Stimulated activated CD4-positive, alpha-beta T cell treated with anti-CD3 and anti-CD28 coated beads, Interleukin-12 subunit alpha, Interleukin-12 subunit beta, amount 100 ng/mL, for 4 hours (primary cell): ENCODE results near the gene ZNG1C.
"Not testable (repeated sequence)": the region's sequence is repeated elsewhere in the genome, so short reads cannot be mapped to it uniquely, and the experiment has no call there.

Experiments used
- DNase-seq: peaks from one replicate; pipeline ENCODE4 v3.0.0-alpha.2; 2020

ZNG1C gene

DNA sequence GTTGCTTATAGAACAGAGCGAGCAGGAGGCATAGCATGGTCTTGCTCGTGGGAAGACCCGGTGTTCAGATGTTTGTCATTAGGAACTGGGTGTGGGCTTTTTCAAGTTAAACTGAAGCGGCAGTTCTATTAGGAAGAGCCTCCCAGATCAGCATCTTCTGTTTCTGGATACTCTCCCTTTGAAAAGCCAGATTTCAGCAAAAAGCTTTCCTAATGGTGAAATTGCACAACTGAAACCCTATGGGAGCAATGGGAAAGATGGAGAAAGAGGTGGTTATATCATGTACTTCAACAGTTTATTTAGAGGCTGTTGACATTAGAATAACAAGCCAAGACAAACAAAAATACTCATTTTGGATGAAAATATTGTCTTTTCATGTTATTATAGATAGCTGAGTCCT, 102.2 kb downstream of the ZNG1C start:
- DNase-seq: not testable (repeated sequence)
